Activated T-cell treated with anti-CD3 and anti-CD28 coated beads, Interleukin-2, amount 50 U/mL, for 72 hours (primary cell): ENCODE data around the gene TTLL6. TPM values are rescaled to one million over a fixed set of nuclear protein-coding genes. Genes with fewer than 3 reads are reported as not detected.
A peak's percentile ranks its signal among the peaks of the same experiment; 100 is the strongest.

Experiments
- ATAC-seq, 2 donors: fragments of 150-1000 bp; cut with Tn5 transposase; replicated peaks in 1 of 2; 2 replicates each; pipeline ENCODE4 v1.10.0; 2021; ENCODE audit warnings: moderate library complexity in 2 of 2, mild to moderate bottlenecking in 1 of 2
- DNase-seq, 2 donors: peaks; one replicate each; pipeline ENCODE4 v3.0.0; 2021 to 2022; ENCODE audit warnings: mixed read lengths in 1 of 2
- H3K27ac Mint-ChIP-seq: one replicate; pipeline ENCODE4 v1.8.0; 2022; ENCODE audit warnings: mild to moderate bottlenecking, moderate library complexity, mixed read lengths
- H3K27me3 Mint-ChIP-seq: one replicate; pipeline ENCODE4 v1.8.0; 2022; ENCODE audit warnings: low read depth, mixed read lengths
- H3K36me3 Mint-ChIP-seq, 2 donors: one replicate each; pipeline ENCODE4 v1.8.0; 2022; ENCODE audit warnings: mixed read lengths in 2 of 2, mild to moderate bottlenecking in 1 of 2; ENCODE audit not compliant: insufficient read depth in 2 of 2
- H3K4me1 Mint-ChIP-seq: one replicate; pipeline ENCODE4 v1.8.0; 2022; ENCODE audit warnings: low read depth, mixed read lengths
- H3K4me3 Mint-ChIP-seq, 2 donors: one replicate each; pipeline ENCODE4 v1.8.0; 2022; ENCODE audit warnings: mild to moderate bottlenecking in 2 of 2, mixed read lengths in 2 of 2, moderate library complexity in 2 of 2
- H3K9me3 Mint-ChIP-seq, 2 donors: one replicate each; pipeline ENCODE4 v1.8.0; 2022; ENCODE audit warnings: mixed read lengths in 2 of 2
- total RNA-seq, 2 donors: library from RNA; stranded (reverse); gene quantifications; one replicate each; pipeline ENCODE4 v1.2.3, GENCODE V29; 2022

The TTLL6 gene
- total RNA-seq, 2 donors from 2014 or later, result not detected

- H3K4me3 Mint-ChIP-seq, result no peak overlapping the region
- ATAC-seq (no peak), DNase-seq (no peak)
- peaks cover 2 to 3% of the 10 kb centered on the region in 2 donors for H3K36me3 Mint-ChIP-seq
- no peaks in the 10 kb centered on the region for H3K9me3 Mint-ChIP-seq
- no peak overlapping the region for H3K27ac Mint-ChIP-seq
- peaks cover 15% of the 10 kb centered on the region for H3K4me1 Mint-ChIP-seq
- peaks cover 94% of the 10 kb centered on the region for H3K27me3 Mint-ChIP-seq
Observed at GRCh38 chr17:48751172-48751571, 65.9 kb downstream of the TTLL6 start.

- H3K9me3 Mint-ChIP-seq, result no peaks in the 10 kb centered on the region
- H3K4me3 Mint-ChIP-seq, result no peak overlapping the region
- no peak for DNase-seq
- peak overlapping the region; percentile 79 for H3K27ac Mint-ChIP-seq
- H3K36me3 Mint-ChIP-seq, result peaks cover 2 to 3% of the 10 kb centered on the region in 2 donors
- H3K27me3 Mint-ChIP-seq, result peaks cover 94% of the 10 kb centered on the region
- peaks cover 15% of the 10 kb centered on the region for H3K4me1 Mint-ChIP-seq
- ATAC-seq, result no peak
Observed at GRCh38 chr17:48749621-48750553, 67.1 kb downstream of the TTLL6 start.

GRCh38 chr17:48748718-48749566 is 68.1 kb downstream of the TTLL6 start:
- Mint-ChIP-seq H3K27ac (peak overlapping the region; percentile 79), H3K36me3 (peaks cover 2 to 3% of the 10 kb centered on the region in 2 donors), H3K27me3 (peaks cover 95% of the 10 kb centered on the region), H3K4me3 (no peak overlapping the region), H3K4me1 (peaks cover 12% of the 10 kb centered on the region), H3K9me3 (no peaks in the 10 kb centered on the region)
- ATAC-seq, result no peak
- no peak for DNase-seq

GRCh38 chr17:48747445-48748363 is 69.3 kb downstream of the TTLL6 start:
- peaks cover 95% of the 10 kb centered on the region for H3K27me3 Mint-ChIP-seq
- ATAC-seq, result no peak
- H3K36me3 Mint-ChIP-seq, result peaks cover 2 to 3% of the 10 kb centered on the region in 2 donors
- peak overlapping the region in 1 of 2 donors; percentile 6 for H3K4me3 Mint-ChIP-seq
- DNase-seq, result no peak
- no peaks in the 10 kb centered on the region for H3K4me1 Mint-ChIP-seq
- no peak overlapping the region for H3K27ac Mint-ChIP-seq
- H3K9me3 Mint-ChIP-seq, result no peaks in the 10 kb centered on the region

GRCh38 chr17:48746916-48747444 is 70.0 kb downstream of the TTLL6 start:
- peak overlapping the region; percentile 40 for H3K27ac Mint-ChIP-seq
- no peaks in the 10 kb centered on the region for H3K4me1 Mint-ChIP-seq
- no peak overlapping the region for H3K4me3 Mint-ChIP-seq
- ATAC-seq (no peak), DNase-seq (no peak)
- no peaks in the 10 kb centered on the region for H3K9me3 Mint-ChIP-seq
- peaks cover 95% of the 10 kb centered on the region for H3K27me3 Mint-ChIP-seq
- peaks cover 2 to 3% of the 10 kb centered on the region in 2 donors for H3K36me3 Mint-ChIP-seq

GRCh38 chr17:48745381-48746275 is 71.4 kb downstream of the TTLL6 start:
- H3K27ac Mint-ChIP-seq, result peak overlapping the region; percentile 30
- no peaks in the 10 kb centered on the region for H3K4me1 Mint-ChIP-seq
- peaks cover 2 to 3% of the 10 kb centered on the region in 2 donors for H3K36me3 Mint-ChIP-seq
- no peaks in the 10 kb centered on the region for H3K9me3 Mint-ChIP-seq
- peaks cover 97% of the 10 kb centered on the region for H3K27me3 Mint-ChIP-seq
- ATAC-seq (no peak), DNase-seq (no peak)
- H3K4me3 Mint-ChIP-seq, result no peak overlapping the region

- no peak for ATAC-seq
- peaks cover 95% of the 10 kb centered on the region for H3K27me3 Mint-ChIP-seq
- peaks cover 0 to 2% of the 10 kb centered on the region in 2 donors for H3K36me3 Mint-ChIP-seq
- no peak for DNase-seq
- peaks cover 9% of the 10 kb centered on the region for H3K4me1 Mint-ChIP-seq
- H3K4me3 Mint-ChIP-seq, result no peak overlapping the region
- H3K27ac Mint-ChIP-seq, result no peak overlapping the region
- H3K9me3 Mint-ChIP-seq, result no peaks in the 10 kb centered on the region
Observed at GRCh38 chr17:48740537-48740936, 76.5 kb downstream of the TTLL6 start.

- DNase-seq (no peak), ATAC-seq (no peak)
- peaks cover 96% of the 10 kb centered on the region for H3K27me3 Mint-ChIP-seq
- peaks cover 12% of the 10 kb centered on the region for H3K4me1 Mint-ChIP-seq
- peak overlapping the region; percentile 67 to 77 for H3K4me3 Mint-ChIP-seq
- peaks cover 0 to 2% of the 10 kb centered on the region in 2 donors for H3K36me3 Mint-ChIP-seq
- H3K9me3 Mint-ChIP-seq, result no peaks in the 10 kb centered on the region
- no peak overlapping the region for H3K27ac Mint-ChIP-seq
Observed at GRCh38 chr17:48738803-48739526, 78.1 kb downstream of the TTLL6 start.

- DNase-seq, result no peak
- no peak overlapping the region for H3K4me3 Mint-ChIP-seq
- H3K9me3 Mint-ChIP-seq, result no peaks in the 10 kb centered on the region
- peaks cover 0 to 2% of the 10 kb centered on the region in 2 donors for H3K36me3 Mint-ChIP-seq
- ATAC-seq, result no peak
- H3K27ac Mint-ChIP-seq, result no peak overlapping the region
- H3K27me3 Mint-ChIP-seq, result peaks cover 96% of the 10 kb centered on the region
- H3K4me1 Mint-ChIP-seq, result peaks cover 18% of the 10 kb centered on the region
Observed at GRCh38 chr17:48738424-48738802, 78.6 kb downstream of the TTLL6 start.

GRCh38 chr17:48737330-48738043 is 79.5 kb downstream of the TTLL6 start:
- no peak for DNase-seq
- Mint-ChIP-seq H3K4me1 (peaks cover 25% of the 10 kb centered on the region), H3K9me3 (no peaks in the 10 kb centered on the region), H3K36me3 (peaks cover 0 to 2% of the 10 kb centered on the region in 2 donors), H3K27ac (no peak overlapping the region), H3K27me3 (peaks cover 96% of the 10 kb centered on the region), H3K4me3 (peak overlapping the region in 1 of 2 donors; percentile 29)
- ATAC-seq, result no peak

- Mint-ChIP-seq H3K36me3 (peaks cover 0 to 2% of the 10 kb centered on the region in 2 donors), H3K27ac (no peak overlapping the region), H3K27me3 (peaks cover 100% of the 10 kb centered on the region), H3K9me3 (no peaks in the 10 kb centered on the region), H3K4me1 (peaks cover 25% of the 10 kb centered on the region), H3K4me3 (no peak overlapping the region)
- ATAC-seq (no peak), DNase-seq (no peak)
Observed at GRCh38 chr17:48735062-48735351, 82.0 kb downstream of the TTLL6 start.
